Pancreas (tissue), 10 donors: Measurements from ENCODE around the gene ZFAND3. TPM values are rescaled to one million over a fixed set of nuclear protein-coding genes. Genes with fewer than 3 reads are reported as not detected.
A peak's percentile ranks its signal among the peaks of the same experiment; 100 is the strongest.

Experiments used
- ATAC-seq, 4 donors: fragments of 200-7000 bp; cut with Tn5 transposase; one replicate each; pipeline versions ENCODE4 v1.8.0 to v1.9.1; 2020; ENCODE audit warnings: mild to moderate bottlenecking in 4 of 4, moderate library complexity in 4 of 4
- DNase-seq, 6 donors: peaks; one replicate each; pipeline ENCODE4 v3.0.0-alpha.2; 2020
- FAIRE-seq: peaks from 2 replicates; lab custom pipeline; 2012; peaks lifted over from hg19 to GRCh38; lab: Jason Lieb, UNC
- H3K27ac ChIP-seq, 4 donors: fragments of 200-600 bp; sonication (generic); 1 replicate in 3 of 4; 2 replicates in 1 of 4; pipeline versions ENCODE4 v1.5.0 to v1.8.0; 2020
- H3K27me3 ChIP-seq, 4 donors: fragments of 200-600 bp; one replicate each; pipeline ENCODE4 v1.8.0; 2021
- H3K36me3 ChIP-seq, 3 donors: fragments of 200-600 bp; sonication (generic) in 1 of 3; one replicate each; pipeline versions ENCODE4 v1.5.0 to v1.8.0; 2020 to 2021
- H3K4me1 ChIP-seq, 3 donors: fragments of 200-600 bp; one replicate each; pipeline ENCODE4 v1.8.0; 2021
- H3K4me3 ChIP-seq, 4 donors: fragments of 200-600 bp; sonication (generic) in 2 of 4; one replicate each; pipeline versions ENCODE4 v1.5.0 to v1.8.0; 2020 to 2021
- H3K9me3 ChIP-seq, 4 donors: fragments of 200-600 bp; one replicate each; pipeline ENCODE4 v1.8.0; 2021
- CTCF ChIP-seq, 4 donors: fragments of 200-600 bp; sonication (generic) in 3 of 4; IDR thresholded peaks; one replicate each; pipeline versions ENCODE4 v1.5.0 to v1.8.0; 2021; ENCODE audit warnings: antibody characterized with exemption in 4 of 4
- WGBS, 2 donors: extraction: QIAGEN DNeasy Blood & Tissue Kit; methylation state at CpG; one replicate each; pipeline ENCODE4 v1.1.7; 2013; 5-methylcytosine and 5-hydroxymethylcytosine counted together
- intact Hi-C, 3 donors: fragments of 100-400 bp; cut with DNase I; formaldehyde crosslinking; loops; one replicate each; pipeline versions ENCODE4 v1.11.1 to v1.14.2; 2022
- polyA plus RNA-seq, 2 donors: library from polyadenylated mRNA; stranded (reverse); fragments of 200-250 nt; gene quantifications; one replicate each; pipeline ENCODE4 v1.2.3, GENCODE V29; 2013
- total RNA-seq, 6 donors: library from RNA; stranded (reverse); fragmentation: NEBNext Ultra II Directional in 4 of 6; extraction: Animal tissue kit (Norgen Biotek cat#: 25700) in 4 of 6; gene quantifications; one replicate each; pipeline versions ENCODE4 v1.2.1 to v1.2.4, GENCODE V29; 2021 to 2023
- donor health status: healthy with polysubstance abuse.
- donor health status: DM: no; HTN: no; CAD: no; lungs with moderate emphysema.
- donor health status: DM: no; HTN: no; CAD: no.
- donor health status: control.
- donor health status: control.
- donor health status: Bipolar disorder and iron deficiency.
- donor health status: DM: yes; HTN: yes; CAD: no.
- donor health status: DM: no; HTN: no; CAD: no.
- donor health status: DM: no; HTN: no; CAD: no.
- donor health status: DM: yes; HTN: yes; CAD: no.

The ZFAND3 gene
- total and polyA plus RNA-seq, 8 donors = 13.1 to 49.8 (median 31.8) TPM

DNA sequence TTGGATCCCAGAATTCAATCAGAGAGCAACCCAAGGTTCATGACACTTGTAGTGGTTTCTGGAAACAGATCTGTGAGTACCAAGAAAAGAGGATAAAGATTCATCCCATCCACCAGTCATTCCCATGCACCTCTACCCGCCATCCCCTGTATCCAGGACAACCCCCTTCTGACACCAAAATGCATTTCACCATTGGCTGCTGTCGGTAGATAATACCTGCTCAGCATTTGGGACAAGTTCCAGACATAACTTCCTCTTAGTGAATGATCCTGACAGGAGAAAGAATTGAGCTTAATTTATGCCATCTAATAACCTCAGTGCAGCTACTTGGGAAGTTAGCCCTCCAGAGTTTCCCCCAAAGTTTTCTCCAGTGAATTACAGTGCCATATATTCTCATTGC lies 329.1 kb downstream of the ZFAND3 start:
- DNase-seq = no peak
- Histone ChIP-seq H3K27ac (no peak overlapping the region), H3K4me3 (no peak overlapping the region), H3K9me3 (no peaks in the 10 kb centered on the region), H3K4me1 (peaks cover 4 to 17% (median 5%) of the 10 kb centered on the region in 3 donors), H3K27me3 (no peaks in the 10 kb centered on the region), H3K36me3 (no peaks in the 10 kb centered on the region)
- WGBS, 2 donors = 79 to 85% methylated on average over 2 of the region's 2 CpGs
- intact Hi-C loops = no loop called here
- TF ChIP-seq CTCF (IDR thresholded peaks at IDR 0.05) = no peak
- ATAC-seq = no peak
- FAIRE-seq = no peak

DNA sequence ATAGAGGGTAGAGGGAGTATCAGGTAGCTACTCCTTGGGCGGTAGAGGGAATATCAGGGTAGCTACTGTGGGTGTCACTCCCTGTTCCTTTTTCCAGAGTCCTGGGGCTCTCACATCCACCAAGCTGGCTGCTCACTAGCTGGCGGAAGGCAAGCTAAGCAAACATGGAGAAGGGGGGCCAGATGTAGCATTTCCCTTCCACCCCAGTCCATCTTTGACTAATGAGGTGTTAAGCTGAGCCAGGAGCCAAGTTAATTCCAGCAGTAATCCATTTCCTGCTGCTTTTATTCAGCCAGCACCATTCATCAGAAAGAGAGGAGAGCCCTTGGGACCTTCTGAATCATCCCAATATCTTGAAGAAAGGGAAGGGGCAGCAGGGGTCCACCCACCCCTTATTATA lies 330.0 kb downstream of the ZFAND3 start:
- Histone ChIP-seq H3K36me3 (no peaks in the 10 kb centered on the region), H3K4me1 (peaks cover 4 to 17% (median 5%) of the 10 kb centered on the region in 3 donors), H3K27me3 (no peaks in the 10 kb centered on the region), H3K27ac (no peak overlapping the region), H3K4me3 (no peak overlapping the region), H3K9me3 (no peaks in the 10 kb centered on the region)
- TF ChIP-seq CTCF (IDR thresholded peaks at IDR 0.05) = no peak
- WGBS, 2 donors = 59 to 73% methylated on average over 1 to 2 of the region's 2 CpGs
- intact Hi-C loops = no loop called here
- FAIRE-seq (no peak), ATAC-seq (peak; percentile 58 to 79 (median 72)), DNase-seq (peak in 2 of 6 donors; percentile 40 to 48)

GRCh38 chr6:38150021-38150420 lies 330.5 kb downstream of the ZFAND3 start:
- Histone ChIP-seq H3K36me3 (no peaks in the 10 kb centered on the region), H3K27me3 (no peaks in the 10 kb centered on the region), H3K4me3 (no peak overlapping the region), H3K4me1 (peaks cover 4 to 17% (median 5%) of the 10 kb centered on the region in 3 donors), H3K27ac (no peak overlapping the region), H3K9me3 (no peaks in the 10 kb centered on the region)
- WGBS, 2 donors = 71 to 75% methylated on average over 3 of the region's 3 CpGs
- DNase-seq = no peak
- no peak for ATAC-seq
- no peak for TF ChIP-seq CTCF (IDR thresholded peaks at IDR 0.05)
- intact Hi-C loops = no loop called here
- FAIRE-seq = no peak

GRCh38 chr6:38150681-38151296 lies 331.3 kb downstream of the ZFAND3 start:
- Histone ChIP-seq H3K36me3 (no peaks in the 10 kb centered on the region), H3K4me3 (no peak overlapping the region), H3K4me1 (peaks cover 4 to 17% (median 5%) of the 10 kb centered on the region in 3 donors), H3K27me3 (no peaks in the 10 kb centered on the region), H3K9me3 (no peaks in the 10 kb centered on the region), H3K27ac (no peak overlapping the region)
- DNase-seq = no peak
- WGBS, 2 donors = 87 to 90% methylated on average over 11 of the region's 11 CpGs
- ATAC-seq = no peak
- FAIRE-seq = no peak
- intact Hi-C loops = no loop called here
- TF ChIP-seq CTCF (IDR thresholded peaks at IDR 0.05) = no peak
